HFF-Myc (cell line): ENCODE measurements around the gene KCNN1.

ENCODE experiments used
- DNase-seq: peaks from one replicate; pipeline ENCODE4 v3.0.0-alpha.2; 2011; ENCODE audit warnings: low read depth; ENCODE audit errors: extremely low read depth
- H3K4me3 ChIP-seq: replicated peaks from 2 replicates; pipeline ENCODE4 v1.5.1; 2011; ENCODE audit warnings: low read depth, mild to moderate bottlenecking, control low read depth, low read length
- TF ChIP-seq, protein P1 (sequence below): IDR thresholded peaks from 2 replicates; pipeline ENCODE4 v1.5.1; 2012; ENCODE audit warnings: mild to moderate bottlenecking, low read depth, low read length, control low read depth; ENCODE audit errors: missing control alignments

KCNN1 gene

DNA sequence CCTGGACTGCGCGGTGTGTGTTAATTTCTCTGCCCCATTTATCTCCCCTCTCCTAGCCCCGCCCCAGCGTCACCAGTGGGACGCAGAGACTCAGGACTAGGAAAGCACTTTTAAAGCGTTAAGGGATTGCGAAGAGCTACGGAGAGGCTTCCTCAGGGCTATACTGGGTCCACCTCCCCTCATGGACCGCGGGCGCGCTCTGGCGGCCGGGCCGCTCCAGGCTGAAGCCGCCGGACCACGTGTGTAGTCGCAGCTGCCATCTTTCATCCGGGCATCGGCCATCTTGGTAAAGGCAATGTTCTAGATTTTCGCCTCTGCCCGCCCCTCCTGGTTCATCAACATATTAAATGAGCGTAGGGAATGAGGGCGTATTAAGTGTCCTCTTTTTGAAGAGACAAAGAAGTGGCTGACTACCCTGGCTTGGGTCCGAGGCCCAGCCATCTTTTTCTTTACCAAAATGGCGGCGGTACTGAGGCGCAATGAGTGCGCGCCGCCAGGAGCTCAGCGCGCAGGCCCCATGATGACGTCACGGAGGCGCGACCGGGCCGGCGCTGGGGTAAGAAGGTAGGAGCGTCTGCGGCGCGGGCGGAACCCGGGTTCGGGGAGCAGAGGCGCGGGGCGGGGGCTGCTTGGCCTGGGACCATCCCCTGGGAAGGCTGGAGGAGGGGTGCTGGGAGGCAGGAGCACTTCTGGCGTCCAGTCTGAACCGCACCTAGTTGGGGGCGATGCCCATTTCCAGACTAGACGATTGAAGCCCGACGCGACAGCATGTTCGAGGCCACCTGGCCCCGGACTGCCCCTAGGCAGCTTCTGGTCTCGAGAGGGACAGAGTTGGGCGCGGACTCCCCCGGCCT is 34.2 kb upstream of the KCNN1 start, which contains the start of gene CCDC124:
Gene CCDC124 (plus strand): TSS at position 531 of the 854 bp plus-strand sequence. CDS start 3,406 bp downstream, outside the sequence.
- peak within 1 kb of the TSS; percentile 99 for H3K4me3 ChIP-seq
- peak; percentile 77 for DNase-seq
- TF ChIP-seq, protein P1, sequence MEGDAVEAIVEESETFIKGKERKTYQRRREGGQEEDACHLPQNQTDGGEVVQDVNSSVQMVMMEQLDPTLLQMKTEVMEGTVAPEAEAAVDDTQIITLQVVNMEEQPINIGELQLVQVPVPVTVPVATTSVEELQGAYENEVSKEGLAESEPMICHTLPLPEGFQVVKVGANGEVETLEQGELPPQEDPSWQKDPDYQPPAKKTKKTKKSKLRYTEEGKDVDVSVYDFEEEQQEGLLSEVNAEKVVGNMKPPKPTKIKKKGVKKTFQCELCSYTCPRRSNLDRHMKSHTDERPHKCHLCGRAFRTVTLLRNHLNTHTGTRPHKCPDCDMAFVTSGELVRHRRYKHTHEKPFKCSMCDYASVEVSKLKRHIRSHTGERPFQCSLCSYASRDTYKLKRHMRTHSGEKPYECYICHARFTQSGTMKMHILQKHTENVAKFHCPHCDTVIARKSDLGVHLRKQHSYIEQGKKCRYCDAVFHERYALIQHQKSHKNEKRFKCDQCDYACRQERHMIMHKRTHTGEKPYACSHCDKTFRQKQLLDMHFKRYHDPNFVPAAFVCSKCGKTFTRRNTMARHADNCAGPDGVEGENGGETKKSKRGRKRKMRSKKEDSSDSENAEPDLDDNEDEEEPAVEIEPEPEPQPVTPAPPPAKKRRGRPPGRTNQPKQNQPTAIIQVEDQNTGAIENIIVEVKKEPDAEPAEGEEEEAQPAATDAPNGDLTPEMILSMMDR, result peak; percentile 95

DNA sequence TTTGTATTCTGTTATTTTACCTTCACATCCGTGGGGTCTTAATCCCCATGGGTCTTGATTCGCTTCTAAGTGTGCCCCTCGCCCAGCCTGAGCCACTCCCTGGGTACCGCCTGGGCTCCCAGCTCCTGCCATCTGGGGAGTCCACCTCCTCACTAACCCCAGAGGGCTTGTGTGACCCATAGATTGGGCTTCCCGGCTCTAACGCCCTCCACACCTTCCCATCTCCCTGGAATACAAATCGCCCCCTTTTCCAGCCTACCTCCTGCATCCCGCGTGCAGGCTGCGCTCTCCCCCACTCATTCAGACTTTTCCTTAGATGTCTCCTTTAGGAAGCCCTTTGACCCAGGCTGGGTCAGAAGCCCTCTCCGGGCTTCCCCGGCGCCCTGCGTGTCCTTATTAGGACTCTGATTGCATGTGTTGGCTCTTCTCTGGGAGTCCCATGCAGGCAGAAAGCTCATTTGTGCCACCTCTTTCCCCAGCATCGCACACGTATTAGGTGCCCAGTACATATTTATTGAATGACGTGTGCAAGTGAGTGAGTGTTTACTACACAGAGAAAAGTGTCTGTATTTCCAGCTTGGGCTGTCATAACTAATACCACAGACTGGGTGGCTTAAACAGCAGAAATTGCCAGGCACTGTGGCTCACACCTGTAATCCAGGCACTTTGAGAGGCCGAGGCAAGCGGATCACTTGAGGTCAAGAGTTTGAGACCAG is 33.3 kb upstream of the KCNN1 start:
- peak overlapping the region; percentile 99 for H3K4me3 ChIP-seq
- DNase-seq, result no peak
- TF ChIP-seq, protein P1, result no peak

DNA sequence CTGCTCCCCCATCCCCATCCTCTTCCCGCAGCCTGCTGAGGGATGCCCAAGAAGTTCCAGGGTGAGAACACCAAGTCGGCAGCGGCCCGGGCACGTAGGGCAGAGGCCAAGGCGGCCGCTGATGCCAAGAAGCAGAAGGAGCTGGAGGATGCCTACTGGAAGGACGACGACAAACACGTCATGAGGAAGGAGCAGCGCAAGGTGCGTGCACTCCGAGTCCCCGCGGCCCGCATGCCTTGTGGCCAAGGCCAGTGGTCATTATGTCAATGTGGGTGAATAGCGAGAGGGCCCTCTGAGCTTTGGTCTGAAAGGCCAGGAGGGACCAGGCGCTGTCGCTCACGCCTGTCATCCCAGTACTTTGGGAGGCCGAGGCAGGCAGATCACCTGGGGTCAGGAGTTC is 30.5 kb upstream of the KCNN1 start:
- DNase-seq, result no peak
- TF ChIP-seq, protein P1, result no peak
- no peak overlapping the region for H3K4me3 ChIP-seq

DNA sequence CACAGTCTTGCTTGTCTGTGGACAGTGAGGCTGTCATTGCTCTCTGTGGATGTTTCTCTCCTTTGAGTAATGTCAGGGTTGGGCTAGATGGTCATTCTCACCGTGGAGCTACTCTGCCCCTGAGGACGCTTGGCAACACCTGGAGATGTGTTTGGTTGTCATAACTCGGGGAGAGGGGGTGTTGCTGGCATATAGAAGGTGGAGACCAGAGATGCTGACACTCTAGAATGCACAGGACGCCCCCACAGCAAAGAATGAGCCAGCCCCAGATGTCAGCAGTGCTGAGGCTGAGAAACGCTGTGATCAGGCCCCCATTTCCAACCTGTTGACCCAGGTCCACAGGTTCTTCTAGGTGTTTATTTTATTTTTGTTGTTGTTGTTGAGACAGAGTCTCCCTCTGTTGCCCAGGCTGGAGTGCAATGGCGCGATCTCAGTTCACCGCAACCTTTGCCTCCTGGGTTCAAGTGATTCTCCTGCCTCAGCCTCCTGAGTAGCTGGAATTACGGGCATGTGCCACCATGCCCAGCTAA is 29.5 kb upstream of the KCNN1 start:
- no peak for DNase-seq
- TF ChIP-seq, protein P1, result no peak
- H3K4me3 ChIP-seq, result no peak overlapping the region

DNA sequence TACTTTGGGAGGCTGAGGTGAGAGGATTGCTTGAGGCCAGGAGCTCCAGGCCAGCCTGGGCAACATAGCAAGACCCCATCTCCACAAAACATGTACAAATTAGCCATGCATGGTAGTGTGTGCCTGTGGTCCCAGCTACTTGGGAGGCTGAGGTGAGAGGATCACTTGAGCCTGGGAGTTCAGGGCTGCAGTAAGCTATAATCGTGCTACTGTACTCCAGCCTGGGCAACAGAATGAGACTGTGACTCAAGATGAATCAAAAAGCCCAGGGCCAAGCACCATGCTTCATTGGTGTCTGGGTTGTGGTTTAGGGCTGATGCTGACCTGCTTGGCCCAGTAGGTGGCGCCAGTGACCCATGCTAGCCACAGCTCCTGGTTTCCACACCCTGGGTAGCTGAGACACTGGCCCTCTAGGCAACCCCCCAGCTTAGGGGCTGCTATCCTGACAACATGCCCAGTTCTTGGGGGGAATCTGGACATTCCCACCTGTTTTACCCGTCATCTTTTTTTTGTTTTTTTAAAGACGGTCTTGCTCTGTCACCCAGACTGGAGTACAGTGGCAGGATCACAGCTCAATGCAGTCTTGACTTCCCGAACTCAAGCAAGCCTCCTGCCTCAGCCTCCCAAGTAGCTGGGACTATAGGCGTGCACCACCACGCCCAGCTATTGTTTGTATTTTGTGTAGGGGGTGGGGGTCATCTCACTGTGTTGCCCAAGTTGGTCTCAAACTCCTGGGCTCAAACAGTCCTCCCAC is 28.6 kb upstream of the KCNN1 start:
- DNase-seq, result peak; percentile 70
- no peak overlapping the region for H3K4me3 ChIP-seq
- TF ChIP-seq, protein P1, result peak; percentile 96

DNA sequence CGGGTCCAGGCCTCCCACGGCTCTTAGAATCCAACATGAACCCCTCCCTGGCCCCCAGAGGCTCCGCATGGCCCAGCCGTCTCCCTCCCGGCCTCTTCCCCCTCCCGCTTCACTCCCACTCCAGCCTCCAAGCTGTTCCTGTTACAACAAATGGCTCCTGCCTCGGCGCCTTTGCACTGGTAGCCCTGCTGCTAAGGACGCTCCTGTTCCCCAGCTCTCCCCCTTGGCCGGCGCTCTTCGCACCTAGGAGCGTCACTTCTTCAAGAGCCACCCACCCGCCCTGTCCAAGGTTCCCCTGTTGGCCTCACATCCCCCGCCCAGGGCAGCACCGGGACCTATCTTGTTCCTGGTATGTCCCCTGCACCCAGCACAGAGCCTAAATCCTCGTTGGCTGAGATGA is 24.7 kb upstream of the KCNN1 start:
- no peak for DNase-seq
- no peak overlapping the region for H3K4me3 ChIP-seq
- TF ChIP-seq, protein P1, result no peak
